OCI-LY3 (cell line): ENCODE data around the gene FGD4.
"Not testable (repeated sequence)": the region's sequence is repeated elsewhere in the genome, so short reads cannot be mapped to it uniquely, and the experiment has no call there.

ENCODE experiments used
- CTCF ChIP-seq: fragments of 200-600, 300-600 bp; sonication (generic); IDR thresholded peaks from 2 replicates; pipeline ENCODE4 v1.5.1; 2014; ENCODE audit warnings: antibody characterized with exemption, low read length, low read depth
- EZH2phosphoT487 ChIP-seq: fragments of 200-600 bp; shearing (Covaris generic); IDR thresholded peaks from 2 replicates; pipeline ENCODE4 v1.6.1; 2018; ENCODE audit warnings: antibody characterized with exemption, mixed run types, low read depth

- TF ChIP-seq EZH2phosphoT487, CTCF: not testable (repeated sequence)
Measured at GRCh38 chr12:32511976-32512375, 112.6 kb downstream of the FGD4 start.
